ENCODE measurements around the gene NOL9.
"Not testable (repeated sequence)": the region's sequence is repeated elsewhere in the genome, so short reads cannot be mapped to it uniquely, and the experiment has no call there.

The NOL9 gene

DNA sequence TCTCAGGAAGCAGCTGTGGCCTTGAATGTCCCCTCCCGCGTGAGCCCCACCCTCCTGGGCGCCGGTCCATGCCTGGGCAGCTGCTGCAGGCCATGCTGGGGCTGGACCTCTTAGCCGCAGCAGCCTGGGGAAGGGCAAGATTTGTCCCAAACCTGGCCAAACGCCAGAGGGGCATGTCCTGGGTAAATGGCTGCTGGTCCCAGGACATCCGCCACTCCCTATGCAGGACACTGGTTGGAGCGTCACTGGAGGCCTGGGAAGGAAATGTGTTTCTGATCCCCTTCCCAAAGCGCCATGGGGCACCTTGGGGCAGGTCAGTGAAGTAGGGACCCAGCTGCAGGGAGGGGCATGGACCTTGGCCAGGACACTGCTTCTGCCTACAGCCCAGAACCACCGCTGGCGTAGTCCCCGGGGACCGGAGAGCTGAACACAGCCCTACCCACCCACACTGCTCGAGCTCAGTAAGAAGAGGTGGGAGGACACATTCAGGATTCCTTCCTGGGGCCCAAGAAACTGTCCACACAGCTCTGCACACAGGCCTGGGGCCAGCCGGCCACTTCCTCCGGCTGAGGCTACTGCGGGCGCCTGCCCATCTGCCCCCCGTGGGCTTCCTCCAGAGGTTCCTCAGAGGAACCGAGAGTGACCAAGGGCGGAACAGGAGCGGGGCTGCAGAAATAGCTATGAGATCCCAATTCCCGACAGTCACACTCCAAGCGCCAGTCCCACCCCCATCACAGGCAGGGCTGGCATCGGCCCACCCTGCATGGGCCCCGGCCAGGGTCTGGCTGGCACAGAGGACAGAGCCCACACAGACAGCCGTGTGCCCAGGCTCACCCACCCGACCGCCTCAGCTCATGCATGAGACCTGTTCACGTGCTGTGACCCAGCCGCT, 52.1 kb downstream of the NOL9 start:
- no peak for DNase-seq (ENCODE audit: low read depth)

DNA sequence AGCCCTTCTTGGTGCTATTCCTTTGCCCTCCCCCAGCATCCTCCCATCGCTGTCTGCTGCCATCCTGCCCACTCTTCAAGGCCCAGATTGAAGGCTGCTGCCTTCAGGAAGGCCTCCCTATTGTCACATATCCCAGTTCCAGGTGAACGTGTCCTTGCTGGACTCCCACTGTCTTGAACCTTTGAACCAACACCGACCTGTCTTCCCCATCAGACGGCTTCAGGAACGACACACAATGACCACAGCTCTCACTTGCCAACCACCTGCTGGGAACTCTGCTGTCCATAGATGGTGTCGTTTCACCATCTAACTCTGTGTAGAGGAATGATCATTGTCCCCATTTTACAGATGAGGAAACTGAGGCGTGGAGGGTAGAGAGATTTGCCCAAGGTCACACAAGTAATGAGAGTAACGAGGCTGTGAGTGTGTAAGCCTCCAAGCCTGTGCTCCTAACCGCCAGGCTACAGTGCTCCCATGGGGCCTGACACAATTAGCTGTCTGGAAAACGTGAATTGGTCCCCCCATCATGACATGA, 53.0 kb downstream of the NOL9 start:
- no peak for DNase-seq (ENCODE audit: low read depth)

DNA sequence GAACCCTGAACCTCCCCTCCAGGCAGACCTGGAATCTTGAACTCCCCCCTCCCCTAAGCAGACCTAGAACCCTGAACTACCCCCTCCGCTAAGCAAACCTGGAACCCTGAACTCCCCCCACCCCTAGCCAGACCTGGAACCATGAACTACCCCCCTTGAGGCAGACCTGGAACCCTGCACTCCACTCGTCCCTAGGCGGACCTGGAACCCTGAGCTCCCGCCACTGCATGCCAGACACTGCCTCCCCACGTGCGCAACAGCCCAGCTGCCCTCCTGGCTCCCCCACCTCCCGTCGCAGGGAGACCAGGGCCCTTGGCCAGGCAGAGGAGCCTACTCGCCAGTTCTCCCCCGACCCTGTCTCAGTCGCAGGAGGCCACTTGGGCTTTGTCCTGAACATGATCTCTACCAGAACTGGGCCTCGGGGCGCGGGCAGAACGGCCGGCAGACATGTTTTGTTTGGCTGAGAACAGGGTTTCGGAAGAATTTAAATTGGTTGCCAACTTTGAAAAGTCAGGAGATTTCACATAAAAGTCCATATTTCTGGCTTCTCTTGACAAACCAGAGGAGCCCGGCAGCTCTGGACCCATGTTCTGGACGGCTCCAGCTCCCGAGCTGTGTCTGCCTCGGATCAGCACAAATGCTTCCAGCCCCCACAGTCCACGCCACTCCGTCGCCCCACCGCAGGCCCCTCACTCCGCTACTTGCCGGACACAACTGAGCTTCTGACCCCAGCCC, 53.6 kb downstream of the NOL9 start:
- DNase-seq (ENCODE audit: low read depth): no peak

DNA sequence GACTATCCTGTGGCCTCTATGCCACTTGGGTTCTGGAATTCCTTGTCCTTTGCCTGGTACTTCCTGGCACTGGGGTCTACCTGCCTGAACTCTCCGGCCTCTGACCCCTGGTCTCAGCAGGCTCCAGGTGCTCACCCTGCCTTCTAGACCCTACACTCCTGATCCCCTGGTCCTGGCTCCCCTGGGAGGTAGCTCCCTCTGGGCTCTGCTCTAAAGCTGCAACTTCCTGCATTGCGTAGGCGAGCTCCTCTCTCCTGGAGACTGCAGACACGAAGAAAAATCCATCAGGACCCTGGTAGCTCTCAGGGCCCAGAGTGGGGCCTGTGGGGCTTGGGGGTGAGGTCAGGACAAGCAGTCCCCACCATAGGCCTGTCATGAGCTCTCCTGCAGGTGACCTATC, 55.0 kb downstream of the NOL9 start:
- no peak for DNase-seq (ENCODE audit: low read depth)

DNA sequence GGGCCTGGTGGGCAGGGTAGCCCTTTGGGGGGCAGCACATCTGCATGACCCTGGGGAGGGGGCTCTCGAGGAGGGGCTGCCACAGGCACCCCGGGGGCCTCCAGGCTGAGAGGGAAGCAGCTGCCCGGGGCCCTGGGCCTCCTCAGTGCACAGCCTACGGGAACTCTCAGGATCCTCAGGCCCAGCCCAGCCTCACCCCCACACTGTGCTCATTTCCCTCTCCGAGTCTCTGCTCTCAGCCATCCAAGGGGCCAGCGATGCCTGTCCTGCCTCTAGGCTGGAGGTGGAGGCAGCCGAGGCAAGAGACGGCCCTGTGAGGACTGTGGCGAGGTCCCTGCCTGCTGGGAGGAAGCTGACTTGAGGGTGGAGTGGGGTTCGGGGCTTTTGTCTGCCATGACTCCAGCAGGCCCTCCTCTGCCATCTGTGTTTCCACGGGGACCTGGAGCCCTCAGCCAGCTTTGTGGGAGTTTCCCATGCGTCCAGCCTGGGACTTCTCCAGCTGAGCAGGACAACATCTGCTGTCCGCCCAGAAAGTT, 55.7 kb downstream of the NOL9 start:
- no peak for DNase-seq (ENCODE audit: low read depth)

DNA sequence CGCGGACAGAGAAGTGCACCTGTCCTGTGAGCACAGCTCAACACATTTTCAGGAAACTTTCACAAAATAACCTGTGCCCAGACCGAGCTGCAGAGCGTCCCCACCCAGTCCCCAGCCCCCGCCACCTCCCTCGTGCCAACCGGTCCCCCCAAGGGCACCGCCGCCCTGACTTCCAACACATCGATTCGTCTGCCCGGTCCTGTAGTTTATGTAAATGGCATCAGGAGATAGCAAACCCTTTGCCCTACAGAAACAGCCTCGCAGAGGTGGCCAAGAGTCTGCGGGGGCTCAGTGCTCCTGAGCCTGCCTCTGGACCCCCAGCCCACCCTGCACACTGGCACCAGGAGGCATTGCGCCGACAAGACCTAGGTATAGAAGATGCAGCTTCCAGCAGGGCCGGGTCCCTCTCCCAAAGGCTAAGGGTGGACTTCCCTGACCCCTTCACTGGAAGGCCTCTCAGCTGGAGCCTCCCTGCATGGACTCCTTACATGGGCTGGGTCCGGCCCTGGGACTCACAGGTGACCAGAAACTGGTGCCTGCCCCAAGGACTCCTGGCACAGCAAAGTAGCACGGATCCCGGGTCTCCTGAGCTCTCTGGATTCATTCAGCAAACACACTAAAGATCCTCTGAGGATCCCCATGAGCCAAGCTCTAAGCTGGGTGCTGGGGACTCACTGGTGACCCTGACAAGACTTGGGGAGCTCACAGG, 56.3 kb downstream of the NOL9 start:
- DNase-seq (ENCODE audit: low read depth): no peak

DNA sequence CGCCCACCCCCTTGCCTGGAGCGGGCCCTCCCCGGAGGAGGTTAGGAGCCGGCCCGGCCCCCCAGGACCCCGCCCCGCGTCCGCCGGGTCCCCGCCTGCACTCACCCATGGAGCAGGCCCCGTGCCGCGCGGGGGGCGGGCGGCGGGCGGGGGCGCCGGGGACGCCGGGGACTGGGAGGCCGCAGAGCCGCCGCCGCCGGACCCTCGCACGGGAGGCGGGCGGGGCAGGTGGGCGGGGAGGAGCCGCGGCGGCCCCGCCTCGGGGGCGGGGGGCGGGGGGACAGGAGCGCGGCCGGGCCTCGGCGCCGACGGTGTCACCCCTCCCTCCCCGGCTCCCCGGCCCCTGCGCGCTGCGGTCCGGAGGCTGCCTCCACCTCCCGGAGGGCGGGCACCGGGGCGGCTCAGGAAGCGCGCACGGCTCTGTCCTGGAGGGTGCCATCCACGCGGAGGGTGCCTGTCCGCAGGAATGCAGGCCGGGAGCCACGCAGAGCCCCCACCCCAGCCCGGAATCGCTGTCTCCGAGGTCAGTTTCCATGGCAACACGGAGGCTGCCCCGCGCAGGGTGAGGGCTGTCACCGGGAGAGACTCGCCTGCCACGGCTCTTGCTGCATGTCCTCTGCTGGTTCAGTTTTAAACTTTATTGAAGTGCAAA, 57.0 kb downstream of the NOL9 start:
- DNase-seq (ENCODE audit: low read depth): no peak

DNA sequence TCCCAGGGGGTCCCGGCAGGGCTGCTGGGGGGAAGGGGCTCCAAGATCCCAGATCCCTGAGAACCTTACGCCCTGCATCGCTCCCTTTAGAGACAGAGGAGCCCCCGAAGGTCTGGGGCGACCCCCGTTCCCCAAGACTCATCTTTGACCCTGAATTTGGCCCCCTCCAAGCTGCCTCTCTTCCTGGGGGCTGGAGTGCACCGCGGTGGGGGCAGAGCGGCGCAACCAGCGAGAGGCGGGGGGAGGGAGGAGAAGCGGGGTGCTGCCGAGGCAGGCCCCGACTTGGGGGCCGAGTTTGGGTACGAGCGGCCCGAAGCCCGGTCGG, 57.5 kb downstream of the NOL9 start:
- DNase-seq (ENCODE audit: low read depth): no peak

DNA sequence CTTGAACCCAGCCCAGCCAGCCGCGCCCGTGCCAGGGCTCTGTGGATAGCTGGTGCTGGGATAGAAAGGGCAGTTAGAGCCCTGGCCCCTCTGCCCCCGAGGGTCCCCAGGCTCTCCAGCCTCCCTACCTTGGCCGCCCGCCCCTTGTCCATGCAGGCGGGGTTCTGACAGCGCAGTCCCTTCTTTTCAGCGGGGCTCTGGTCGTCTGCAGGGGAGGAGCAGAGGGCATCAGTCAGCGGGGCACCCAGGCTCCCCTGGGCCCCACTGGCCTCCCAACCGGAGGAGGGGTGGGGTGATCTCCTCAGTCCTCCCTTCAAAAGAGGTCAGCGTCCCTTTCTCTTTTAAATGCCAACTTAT, 58.0 kb downstream of the NOL9 start:
- DNase-seq (ENCODE audit: low read depth): no peak

DNA sequence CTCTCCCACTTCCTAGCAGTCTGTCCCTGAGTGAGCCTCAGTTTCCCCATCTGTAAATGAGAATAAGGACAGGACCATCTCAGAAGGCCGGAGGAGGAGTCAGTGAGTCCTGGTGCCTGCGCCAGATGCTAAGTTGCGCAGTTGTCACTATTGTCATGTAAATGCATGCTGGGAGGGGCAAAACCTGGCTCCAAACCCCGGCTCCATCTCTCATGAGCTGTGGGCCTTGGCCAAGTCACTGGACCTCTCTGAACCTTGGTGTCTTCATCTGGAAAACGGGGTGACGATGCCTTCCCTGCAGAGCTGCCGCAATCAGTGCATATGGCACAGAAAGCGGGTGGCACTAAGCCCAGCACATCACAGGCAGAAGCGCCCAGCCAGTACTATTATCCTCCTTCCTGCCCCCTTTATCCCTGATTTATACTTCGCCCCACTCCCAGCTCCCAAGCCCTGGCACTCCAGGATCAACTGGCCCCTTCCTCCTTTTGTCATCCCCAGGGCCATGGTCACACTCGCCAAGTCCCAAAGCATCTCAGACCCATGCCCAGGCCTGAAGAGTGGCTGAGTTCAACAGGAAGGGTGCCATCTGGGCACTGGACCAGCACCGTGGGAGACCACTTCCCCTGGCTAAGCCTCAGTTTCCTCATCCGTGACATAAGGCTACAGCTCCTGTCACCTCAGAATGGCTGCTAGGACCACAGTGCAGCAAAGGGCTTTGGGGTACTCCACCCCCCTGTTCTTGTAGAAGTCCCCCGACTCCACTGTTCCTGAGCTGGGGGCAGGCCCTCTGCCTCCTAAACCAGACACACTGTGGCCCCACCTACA, 58.6 kb downstream of the NOL9 start:
- DNase-seq (ENCODE audit: low read depth): no peak

DNA sequence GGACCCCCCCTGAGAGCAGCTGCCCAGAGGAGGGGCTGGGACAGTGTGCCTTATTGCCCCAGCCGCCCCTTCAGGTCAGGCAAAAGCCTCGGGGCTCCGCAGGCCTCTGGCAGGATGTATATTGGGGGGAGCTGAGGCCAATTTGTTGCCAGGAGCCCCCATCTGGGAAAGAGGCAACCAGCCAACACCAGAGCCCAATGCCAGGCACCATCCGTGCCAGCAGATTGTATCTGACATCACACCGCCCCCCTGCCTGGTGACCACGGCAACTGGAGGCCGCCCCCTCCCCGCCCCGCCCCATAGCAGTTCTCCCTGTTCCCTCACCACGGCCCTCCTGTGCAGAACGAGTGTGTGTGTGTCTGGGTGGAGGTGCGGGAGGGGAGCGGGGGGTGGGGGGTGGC, 59.3 kb downstream of the NOL9 start:
- no peak for DNase-seq (ENCODE audit: low read depth)

DNA sequence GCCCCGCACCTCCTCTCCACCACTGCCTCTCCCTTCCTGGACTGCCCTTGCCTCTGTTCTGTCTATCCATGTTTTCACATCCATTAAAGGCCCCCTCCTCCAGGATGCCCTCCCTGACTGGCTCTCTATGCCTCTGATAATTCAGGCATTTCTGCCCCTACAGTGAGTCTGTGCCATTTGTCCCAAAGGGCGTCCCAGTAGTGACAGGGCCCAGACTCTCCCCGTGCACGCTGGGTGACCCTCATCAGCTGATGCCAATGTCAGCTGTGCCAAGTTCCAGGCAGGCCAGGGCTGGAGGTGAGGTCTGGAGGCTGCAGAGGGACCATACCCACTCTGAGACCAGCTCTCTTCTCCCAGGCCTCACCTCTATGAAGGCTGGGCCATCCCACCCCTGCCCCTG, 59.7 kb downstream of the NOL9 start:
- no peak for DNase-seq (ENCODE audit: low read depth)

DNA sequence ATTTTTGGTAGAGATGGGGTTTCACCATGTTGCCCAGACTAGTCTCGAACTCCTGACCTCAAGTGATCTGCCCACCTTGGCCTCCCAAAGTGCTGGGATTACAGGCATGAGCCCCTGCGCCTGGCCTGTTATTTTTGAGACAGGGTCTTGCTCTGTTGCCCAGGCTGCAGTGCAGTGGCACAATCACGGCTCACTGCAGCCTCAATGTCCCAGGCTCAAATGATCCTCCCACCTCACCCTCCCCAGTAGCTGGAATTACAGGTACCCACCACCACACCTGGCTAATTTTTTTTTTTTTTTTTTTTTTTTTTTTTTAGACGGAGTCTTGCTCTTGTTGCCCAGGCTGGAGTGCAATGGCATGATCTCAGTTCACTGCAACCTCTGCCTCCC, 60.5 kb downstream of the NOL9 start:
- DNase-seq (ENCODE audit: low read depth): not testable (repeated sequence)

DNA sequence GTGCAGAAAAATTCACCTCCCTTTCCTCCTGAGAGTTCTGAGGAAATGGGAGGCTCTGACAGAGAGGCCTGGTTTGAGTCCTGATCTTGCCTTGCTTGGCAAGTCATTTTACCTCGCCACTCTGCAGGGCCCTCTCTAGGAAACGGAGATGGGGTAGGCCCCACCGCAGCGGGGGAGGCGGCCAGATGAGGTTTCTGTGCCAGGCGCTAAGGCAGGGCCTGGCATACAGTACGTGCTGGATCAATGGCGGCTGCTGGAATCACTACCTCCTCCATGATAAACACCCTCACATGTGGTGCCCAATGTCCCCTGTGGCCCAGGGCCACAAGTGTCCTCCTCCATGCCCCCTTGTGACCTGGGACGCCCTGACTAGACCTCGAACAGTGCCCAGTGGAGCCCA, 62.3 kb downstream of the NOL9 start:
- DNase-seq (ENCODE audit: low read depth): no peak

DNA sequence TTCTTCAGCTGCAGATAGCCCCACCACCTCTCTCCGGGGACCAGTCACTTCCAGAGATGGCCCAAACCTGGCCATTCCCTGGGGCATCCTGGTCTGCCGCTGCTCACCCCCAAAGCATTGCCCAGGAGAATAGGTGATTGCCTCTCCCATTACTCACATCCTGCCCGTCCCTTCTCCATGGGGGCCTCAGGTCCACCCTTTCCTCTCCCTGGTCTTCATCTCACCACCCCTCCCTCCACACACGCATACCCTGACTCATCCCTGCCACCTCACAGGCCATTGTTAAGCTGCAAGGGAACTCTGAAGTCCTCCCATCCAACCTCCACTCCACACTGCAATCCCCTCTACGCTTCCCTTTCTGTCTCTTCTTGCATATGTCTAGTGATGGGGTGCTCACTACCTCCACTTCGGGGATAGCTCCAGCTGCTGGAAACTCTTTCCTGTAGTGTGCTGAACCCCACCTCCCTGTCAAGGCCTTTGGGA, 62.8 kb downstream of the NOL9 start, which contains the start of gene PLEKHG5:
Gene PLEKHG5 (minus strand): TSS at position 188 of the 483 bp plus-strand sequence. CDS start 14,096 bp downstream, outside the sequence.
- DNase-seq (ENCODE audit: low read depth): no peak

DNA sequence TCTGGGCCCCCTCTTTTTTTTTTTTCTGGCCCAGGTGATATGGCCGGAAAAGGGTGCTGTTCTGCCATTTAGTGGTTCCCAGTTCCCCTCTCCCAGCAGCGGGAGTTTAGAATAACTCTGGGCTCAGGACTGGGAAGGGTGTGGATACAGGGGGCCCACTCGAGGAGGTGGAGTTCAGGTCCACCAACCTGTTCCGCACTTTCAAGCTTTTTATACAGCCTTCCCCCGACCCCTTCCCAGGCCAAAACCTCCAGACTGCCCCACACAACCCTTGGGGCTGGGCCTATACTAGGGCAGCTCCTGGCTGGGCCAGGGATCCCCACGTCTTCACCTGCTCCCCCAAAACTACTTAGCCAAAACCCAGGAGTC, 63.2 kb downstream of the NOL9 start:
- DNase-seq (ENCODE audit: low read depth): no peak

DNA sequence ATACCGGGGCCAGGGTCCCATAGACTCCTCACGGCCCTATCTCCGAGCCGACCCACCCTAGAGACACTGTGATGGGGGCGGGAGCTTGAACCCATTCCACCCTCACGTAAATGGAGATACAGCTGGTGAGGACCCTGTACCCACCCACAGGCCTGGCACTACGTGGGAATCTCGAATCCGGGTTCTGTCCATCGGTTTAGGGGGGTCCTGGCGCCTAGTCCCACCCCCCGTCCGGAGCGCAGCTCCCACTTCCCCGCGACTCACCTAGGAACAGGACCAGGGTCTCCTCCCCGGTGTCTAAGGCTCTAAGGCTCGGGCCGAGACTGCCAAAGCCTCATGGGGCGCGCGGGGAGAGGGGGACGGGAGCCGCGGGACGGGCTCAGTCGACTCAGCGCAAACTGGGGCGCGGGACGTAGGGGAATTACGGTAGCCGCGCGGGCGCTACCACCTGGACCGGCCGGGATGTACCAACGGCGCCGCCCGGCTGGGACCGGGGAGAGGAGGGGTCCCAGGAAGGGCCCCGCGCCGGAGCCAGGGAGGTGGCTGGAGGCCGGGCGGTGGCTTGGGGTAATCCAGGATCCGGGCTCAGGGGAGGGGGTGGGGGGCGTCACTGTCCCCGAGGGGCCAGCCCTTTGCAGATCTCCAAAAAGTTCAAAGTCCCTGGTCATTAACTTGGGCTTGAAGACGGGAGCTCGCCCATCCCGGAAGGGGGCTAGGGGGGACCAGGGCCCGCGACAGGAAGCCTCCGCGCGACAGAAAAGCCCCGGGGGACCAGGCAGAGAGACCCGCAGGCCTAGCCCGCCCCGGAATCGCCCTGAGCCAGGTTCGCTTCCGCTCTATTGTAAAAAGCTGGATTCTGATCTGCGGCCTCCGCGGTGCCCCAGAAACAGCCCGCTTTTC, 63.9 kb downstream of the NOL9 start:
- DNase-seq (ENCODE audit: low read depth): no peak

DNA sequence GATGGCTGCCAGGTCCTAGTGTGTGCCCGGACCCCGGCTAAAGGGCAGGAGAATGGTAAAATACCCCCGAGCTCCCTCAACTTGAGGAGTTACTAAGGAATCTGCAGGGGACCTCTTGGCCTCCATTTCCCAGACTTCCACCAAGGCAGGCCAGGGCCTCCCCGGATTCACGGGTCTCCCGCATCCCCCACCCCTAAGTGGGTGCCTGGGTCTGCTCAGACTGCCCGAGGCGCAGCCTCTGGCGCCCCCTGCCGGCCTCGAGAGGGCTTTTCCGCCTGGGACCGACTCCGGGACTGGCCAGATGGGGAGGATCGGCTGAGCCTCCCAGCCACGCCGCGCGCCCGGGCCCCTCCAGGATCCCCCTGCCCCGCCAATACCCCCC, 64.5 kb downstream of the NOL9 start:
- DNase-seq (ENCODE audit: low read depth): no peak

DNA sequence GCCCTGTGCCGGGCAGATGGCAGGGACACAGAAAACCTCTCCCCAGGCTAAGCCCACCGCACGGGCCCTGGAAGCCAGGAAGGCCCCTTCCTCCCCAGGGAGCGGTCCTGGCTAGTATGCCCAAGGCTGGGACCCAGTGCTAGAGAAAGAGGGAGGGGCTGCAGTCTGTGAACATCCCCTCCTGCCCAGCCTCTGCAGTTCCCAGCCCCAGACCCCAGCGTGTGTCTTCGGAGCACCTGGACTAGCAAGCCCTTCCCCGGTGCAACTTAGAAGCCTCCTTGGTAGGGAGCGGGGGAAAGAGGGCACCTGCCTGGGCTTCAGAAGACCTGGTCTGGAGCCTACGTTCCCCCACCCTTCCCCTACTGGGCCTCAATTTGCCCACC, 64.9 kb downstream of the NOL9 start:
- no peak for DNase-seq (ENCODE audit: low read depth)
